C1 segment of cervical spinal cord (tissue), 14 donors: ENCODE measurements around the gene RGS6.

Source experiments
- DNase-seq, 14 donors: peaks; one replicate each; lab custom pipeline; 2025; lab: John Stamatoyannopoulos, UW

Gene RGS6

DNA sequence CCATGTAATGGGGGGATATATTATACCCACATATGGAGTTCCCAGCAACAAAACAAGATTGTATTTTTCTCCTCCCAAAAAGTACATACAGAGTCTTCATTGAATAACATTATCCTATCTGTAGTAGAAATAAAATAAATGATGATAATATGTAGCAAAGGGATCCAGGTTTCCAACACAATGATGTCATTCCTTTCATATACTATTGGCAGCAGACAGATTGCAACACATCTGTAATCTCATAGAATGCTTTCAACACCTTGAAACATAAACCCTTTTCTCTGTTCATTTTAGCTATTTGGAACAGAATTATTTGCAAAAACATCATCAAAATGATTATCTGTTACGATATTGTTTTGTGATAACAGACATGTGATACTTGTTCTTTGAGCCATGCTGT, 644.0 kb downstream of the RGS6 start:
- no peak for DNase-seq

DNA sequence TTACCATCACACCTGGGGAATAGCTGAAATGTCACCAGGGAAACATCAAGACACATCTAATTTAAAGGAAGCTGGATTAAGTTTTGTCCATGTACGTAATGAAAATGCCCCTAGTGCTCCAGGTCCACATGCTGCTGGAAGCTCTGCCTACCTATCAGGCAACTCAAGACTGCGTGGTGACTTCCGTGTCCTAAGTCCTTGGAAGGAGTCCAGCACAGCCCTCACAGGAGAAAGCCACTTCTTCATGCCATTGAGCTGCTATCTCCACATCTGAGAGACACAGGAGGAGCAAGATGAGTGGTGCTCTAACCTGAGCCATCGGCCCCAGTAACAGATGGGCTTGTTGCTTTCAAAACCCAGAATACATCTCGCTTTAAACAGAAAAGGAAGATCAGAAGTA, 645.3 kb downstream of the RGS6 start:
- DNase-seq: no peak

DNA sequence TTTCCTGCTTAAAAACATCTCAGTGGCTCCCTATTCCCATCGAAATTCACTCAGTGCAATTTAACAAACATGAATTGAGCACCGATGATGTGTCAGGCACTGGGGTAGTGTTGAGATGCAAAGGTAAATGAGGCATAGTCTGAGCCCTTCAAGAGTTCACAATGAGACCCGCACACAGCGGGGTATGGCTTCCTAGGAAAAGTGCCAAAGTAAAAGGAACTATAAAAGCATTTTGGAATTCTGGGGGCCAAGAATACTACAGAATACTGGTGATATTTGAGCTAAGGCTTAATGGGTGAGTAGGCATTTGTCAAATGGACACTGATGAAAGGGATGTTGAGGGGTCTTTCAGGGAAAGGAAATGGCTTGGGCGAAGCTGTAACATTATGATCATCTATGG, 646.3 kb downstream of the RGS6 start:
- DNase-seq: no peak

DNA sequence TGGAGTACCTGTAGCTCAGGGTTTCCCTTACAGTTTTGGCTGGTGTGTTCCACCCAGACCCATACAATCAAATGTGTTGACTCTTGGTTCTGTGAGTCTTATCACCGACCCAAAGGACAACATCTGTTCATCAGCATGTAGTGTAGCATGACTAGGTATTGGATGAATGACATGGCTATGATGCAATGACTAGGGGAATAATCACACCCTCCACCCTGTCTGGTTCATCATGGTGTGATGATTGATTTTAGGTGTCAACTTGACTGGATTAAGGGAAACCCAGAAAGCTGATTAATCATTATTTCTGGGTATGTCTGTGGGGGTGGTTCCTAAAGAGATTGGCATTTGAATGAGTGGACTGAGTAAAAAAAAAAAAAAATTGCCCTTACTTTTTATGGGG, 650.4 kb downstream of the RGS6 start:
- no peak for DNase-seq

DNA sequence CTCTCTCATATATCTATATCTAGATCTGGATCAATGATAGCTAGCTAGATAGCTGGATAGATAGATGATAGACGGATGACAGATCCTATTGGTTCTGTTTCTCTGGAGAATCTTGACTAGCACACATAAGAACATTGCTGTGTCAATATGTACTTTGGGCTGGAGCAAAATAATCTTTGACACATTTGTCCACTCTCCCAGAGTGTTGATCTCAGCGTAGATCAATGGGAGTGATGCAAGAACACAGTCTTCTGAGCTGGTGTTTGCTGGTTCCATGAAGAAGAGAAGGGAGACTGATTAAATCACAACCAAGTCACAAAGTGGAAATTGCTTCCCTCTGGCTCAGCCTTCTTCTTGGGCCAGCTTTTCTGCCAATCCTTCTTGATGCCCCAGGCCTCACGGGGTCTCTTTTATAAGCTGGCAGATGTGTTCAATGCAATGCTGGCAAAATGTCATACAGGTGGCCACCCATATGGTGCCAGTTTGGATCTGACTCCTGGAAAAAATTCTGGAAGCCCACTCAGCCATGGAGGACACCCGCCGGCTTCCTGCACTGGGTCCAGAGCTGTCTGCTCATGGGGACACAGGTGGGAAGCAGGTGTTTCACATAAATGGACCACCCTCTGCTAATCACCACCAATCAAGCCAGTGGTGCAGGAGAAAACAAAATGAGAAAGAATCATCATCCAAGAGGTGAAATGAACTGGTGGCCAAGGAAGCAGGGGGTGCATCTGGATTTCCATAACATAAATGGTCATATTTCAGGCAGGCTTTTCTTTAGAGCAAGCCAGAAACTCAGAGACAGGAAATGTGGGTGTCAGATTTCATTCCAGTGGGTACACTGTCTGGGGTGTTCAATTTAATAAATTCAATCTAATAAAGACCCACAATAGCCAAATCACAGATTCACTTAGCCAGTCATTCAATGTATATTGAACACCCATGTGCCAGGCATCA, 651.4 kb downstream of the RGS6 start:
- peak in 1 of 14 donors; percentile 37 for DNase-seq

DNA sequence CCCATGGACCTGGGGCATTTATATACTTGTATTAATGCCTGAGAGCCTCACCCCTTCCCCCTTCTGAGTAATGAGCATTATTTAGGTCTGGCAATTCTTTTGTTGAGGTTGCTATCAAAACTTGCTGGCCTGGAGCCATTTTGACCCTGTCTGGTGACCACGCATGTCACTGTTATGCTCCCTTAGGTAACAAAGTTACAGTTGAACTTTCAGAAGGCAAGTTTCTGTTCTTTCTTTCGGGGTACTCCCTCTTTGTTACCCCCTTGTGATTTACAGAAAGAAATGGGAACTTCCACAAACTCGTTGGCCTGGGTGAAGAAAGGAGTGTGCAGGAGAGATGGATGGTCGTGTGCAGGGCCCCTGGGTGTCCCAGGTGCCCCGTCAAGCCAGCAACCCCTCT, 656.3 kb downstream of the RGS6 start:
- DNase-seq: no peak

DNA sequence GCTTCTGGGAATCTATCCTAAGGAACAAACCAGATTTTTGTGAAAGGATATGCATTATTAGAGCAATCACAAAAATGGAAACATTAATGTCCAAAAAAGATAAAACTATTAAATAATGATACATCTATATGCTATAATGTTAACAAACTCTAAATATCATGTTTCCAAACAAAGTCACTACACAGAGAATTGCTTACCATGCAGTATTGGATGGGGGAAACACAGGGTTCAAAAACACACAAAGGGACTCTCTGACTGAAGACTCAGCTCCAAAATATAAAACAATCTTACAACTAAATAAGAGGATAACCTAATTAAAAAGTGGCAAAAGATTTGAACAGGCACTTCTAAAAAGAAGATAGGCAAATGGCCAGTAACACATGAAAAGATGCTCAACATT, 657.4 kb downstream of the RGS6 start:
- DNase-seq: no peak

DNA sequence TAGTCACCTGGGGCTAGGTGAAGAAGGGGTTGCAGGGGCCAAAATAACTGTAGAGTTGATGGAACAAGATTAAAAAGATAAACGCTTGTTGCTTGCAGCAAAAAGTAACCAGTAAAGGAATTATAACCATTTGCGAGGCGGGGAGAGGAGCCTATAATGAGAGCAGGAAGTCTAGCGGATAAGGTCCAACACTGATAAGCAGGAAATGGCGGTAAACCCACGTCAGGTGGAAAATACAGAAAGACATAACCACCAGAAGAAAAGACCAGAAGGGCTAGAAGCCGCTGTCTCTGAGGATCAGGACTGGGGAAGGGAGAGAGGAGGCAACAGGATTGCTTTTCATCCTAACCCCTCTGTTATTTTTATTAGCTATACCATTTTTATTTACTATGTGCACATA, 658.3 kb downstream of the RGS6 start:
- DNase-seq: no peak

DNA sequence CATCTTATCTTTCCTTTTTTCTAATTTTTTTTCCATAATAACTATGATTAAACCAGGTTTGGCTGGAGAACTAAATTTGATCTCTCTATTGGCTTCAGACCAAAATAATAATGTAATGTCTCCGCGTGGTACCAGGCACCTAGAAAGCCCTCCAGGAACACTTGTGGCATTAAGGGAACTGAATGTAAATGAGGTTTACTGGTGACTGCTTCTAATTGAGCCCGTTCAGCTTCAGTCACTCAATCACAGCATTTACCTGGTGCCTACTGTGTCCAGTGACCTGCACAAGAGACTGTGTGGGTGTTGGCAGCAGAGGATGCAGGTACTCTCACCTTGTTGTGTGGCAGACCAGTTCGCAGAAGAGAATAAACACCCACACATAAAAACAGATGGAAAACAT, 659.2 kb downstream of the RGS6 start:
- no peak for DNase-seq

DNA sequence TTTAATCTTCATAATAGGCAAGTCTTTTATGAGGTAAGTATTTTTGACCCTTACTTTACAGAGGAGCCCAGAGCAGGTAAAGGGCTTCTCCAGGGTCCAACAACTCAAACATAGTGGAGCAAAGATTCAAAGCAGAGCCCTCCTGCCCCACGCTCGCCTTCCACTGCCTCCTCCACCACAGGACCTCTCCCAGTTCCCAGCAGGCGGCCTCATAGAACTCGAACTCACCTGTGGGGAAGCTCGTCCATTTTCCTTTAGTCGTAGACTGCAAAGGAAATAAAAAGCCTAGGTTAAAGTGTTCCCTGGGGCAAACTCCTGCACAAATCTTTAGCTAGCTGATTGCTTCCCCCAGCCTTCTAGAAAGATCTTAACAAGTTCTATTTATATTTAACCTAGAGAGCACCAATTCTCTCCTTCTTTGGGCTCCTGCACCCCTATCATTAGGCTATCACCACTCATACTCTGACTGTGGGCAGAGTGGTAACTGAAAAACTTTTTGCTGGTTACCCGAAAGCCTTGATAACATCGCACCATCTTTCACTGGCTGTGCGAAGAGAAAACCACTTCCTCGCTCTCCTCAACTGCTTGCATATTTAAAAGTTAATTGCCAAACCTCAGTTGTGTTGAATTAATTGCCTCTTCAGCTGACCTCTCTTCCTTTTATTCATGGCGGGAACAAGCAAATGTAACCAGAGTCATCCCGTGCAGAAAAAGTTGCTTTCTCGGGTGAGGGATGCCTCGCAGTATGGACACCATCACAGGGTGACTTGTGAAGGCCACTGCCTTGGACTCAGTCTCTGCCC, 662.1 kb downstream of the RGS6 start:
- no peak for DNase-seq

DNA sequence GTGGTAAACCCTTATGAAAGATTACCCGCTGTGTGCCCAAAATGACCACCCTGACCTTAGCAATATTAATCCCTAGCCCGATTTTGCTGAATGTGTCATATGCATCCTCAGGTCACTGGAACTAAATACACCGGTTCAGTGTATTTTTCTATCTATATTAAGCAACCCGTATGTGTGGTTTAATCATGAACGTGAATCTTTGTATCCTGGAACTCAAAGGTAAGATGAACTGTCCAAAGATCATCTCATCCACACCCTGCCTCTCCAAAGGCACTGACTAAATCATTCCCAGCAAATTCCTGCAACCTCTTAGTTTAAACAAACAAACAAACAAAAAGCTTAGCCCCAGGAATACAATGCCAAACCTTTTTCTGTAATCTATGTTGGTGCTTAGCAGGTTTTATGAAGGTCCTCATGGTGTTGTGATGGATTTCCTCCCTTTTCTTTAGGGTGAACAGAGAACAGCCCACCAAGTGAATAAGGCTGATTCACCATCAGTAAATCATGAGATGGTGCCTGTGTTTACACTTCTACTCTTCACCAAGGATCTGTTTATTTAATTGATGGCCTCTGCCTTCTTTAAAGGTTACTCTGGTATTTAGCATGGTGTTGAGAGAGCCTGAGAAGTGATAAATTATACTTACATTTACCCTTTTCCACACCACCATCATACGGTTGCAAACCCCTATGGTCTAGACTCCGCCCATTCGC, 663.1 kb downstream of the RGS6 start:
- DNase-seq: no peak

DNA sequence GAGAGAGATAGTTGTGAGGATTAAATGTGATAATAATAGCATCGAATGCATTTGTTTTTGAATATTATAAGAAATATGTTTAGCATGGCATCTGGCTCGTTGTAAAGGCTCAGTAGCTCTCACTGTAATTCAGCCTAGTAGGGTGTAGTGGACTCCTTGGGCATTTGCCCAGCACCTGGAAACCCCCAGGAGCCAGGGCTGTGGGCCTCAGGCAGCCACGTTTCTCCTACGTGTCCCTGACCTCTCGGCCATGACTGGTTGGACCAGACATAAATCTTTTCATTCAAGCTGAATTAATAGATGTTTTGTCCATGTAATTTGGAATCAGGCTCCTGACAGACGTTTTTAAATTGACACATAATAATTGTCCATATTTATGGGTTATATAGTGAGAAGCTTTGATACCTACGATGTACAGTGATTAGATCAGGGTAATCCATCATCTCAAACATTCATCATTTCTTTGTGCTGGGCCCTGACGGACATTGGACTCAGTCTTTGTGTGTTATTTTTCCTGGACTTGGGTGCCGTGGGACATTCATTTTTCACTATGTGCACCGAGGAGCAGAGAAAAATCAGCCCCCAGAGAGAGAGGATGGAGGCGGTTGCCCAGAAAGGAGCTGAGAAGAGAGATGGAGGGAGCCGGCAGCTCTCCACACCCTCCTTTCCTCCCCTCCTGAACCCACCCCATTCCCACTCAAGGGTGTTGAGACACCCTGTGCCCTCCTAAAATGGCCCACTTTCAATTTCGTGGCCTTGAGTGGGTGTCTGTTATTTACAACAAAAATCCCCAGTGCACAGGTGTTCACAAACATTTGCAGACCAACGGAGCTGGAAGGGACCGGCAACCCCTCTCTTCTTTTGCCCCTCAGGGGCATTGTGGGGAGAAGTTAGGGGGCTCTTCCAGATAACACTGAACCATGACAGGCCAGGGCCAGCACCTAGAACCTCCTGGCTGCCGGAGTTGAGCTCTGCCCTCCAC, 665.3 kb downstream of the RGS6 start:
- no peak for DNase-seq

DNA sequence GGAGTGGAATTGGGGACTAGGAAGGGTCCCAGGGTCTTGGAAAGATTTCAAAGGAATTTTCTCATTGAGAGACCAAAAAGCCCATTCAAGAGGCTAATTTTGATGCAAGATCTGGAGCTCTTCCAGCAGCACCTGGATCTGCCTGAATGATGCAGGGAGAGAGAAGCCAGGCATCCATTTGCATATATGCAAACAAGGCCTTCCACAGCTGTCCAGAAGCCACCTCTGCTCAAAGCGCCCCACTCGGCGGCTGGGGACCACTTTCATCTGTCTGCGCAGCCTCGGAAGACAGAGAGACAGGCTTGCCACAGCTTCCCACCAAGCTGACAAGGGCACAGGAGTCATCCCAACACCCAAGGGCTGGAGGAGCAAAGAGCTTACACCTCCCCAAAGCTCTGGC, 666.1 kb downstream of the RGS6 start:
- no peak for DNase-seq

DNA sequence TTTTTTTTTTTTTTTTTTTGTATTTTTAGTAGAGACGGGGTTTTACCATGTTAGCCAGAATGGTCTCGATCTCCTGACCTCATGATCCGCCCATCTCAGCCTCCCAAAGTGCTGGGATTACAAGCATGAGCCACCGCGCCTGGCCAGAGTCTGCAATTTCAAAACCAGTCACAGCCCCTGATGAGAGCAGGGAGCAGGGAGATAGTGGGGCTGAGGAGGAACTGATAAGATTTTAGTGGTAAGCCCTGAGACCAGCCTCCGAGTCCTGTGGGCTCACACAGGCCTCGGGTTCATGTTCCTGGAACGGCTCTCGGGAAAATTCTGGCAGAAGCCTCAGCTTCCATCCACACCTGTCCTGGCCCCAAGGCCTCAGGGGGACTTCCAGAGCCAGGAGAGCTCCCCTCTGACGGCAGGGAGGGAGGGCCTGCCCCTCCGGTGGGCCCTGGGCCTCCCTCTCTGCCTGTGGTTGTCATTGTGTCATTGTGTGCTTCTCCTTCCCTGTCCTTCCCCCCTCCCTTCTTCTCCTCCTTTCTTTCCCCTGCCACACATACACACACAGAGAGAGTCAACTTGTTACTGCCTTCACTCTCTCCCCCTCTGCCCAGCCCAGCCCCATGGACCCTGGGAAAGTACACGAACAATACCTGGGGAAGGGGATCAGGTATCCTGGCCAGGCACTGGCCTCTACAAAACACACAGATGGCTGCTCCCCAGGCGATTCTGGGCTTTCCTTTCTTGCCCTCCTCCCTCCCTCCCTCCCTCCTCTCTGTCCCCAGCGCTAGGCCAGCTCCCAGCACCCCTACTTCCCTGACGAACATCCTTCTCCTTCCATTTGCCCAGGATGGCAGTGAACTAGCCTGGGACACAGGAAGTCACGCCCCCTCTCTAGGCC, 667.6 kb downstream of the RGS6 start:
- DNase-seq: peak in 1 of 14 donors; percentile 89

DNA sequence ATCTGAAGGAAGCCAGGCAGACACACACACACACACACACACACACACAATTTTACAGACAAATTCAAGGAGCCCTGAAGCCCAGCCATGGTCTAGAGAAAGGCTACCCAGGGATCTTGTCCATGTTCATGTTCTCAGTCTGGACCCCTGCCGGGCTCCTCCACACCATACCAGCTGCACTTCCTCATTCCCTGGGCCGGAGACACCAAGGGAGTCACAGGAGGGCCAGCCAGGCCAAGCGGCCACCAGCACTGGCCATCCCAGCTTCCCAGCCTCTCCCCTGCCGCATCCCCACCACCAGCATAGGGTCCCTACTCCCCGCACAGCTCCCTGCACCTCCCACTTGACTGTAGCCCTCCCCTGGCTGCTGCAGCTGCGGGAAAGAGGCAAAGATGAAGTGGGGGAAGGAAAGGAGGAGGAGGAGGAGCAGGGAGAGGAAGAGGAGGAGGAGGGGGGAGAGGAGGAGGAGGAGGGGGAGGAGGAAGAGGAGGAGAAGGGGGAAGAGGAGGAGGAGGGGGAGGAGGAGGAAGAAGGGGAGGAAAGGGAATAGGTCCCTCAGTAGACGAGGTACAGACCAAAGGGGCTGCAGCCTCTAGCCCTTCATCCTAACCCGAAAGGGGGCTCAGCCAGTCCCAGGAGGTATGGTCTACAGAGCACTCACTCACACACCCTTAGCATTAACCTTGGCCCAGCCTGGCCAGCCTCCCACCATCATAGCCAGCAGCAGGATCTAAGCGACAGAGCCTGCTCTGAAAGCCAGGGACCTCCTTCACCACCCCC, 668.5 kb downstream of the RGS6 start:
- DNase-seq: no peak

DNA sequence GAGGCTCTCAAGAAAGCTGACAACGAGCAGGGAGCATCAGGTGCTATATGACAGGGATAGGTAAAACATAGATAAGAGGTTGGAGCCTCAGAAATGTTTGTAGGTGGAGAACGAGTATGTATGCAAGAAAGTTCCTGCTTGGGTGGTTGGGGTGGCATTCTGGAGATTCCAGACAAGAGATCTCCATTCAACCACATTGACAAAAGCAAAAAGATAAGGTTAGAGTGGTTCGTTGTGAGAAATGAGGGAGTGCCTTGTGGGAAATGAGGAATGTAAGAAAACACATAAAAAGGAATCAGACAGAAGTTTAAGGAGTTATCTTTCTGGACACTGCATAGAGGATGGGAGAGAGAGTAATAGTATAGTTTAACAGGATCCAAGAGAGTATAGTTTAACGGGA, 671.4 kb downstream of the RGS6 start:
- DNase-seq: no peak

DNA sequence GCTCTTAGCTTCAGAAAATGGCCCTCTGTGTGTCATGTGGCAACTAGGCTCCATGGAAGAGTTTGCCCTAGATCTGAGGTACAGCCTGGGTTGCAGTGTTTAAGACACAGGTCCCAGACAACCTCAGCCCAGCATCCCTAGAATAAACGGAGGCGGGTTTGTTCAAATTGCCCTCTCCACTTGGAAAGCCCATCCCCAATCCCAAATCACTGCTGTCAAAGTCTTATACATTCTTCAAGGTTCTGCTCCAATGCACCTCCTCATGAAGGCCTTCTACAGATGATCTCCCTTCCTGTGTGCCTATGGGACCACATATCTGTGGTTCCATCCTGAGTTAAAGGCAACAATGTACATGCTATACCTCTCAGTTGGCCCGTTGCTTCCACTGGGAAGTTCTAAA, 671.9 kb downstream of the RGS6 start:
- no peak for DNase-seq

DNA sequence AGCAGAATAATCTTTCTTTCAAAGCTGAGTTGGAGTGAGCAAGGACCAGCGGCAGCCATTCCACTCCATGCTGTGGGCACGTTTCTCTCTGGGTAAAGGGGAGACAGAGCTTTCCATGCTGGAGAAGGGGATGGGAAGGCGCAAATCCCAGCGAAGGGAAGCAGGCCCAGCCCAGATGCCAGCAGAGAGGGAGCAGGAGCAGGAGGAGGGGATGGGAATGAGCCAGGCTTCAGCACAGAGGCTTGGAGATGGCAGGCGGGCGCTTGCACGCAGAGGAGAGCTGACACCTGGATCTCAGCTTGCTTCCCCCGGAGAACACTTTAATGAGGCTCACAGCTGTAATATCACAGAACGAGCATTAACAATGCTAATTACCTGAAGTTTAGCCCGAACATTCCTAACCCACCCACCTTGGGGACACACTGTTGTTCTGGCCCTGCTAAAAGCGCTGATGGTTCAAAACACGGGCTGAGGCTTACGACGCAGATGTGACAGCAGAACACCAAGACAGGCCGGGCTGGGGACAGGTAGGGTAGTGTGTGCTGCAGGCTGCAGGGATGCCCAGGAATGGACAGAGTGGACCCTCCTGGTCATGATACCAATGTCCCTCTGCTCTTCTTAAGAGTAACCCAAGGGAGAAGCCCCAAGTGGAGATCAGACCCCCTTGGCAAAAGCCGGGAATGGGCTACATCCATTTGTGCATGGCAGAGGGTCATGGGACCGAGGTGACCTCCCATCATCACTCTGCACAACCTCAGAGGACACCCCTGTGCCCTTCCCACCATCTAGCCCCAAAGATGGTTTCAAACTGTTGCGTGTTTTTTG, 673.1 kb downstream of the RGS6 start:
- no peak for DNase-seq
